A204.1 (cell line): ENCODE measurements around the gene LMBR1L.

Experiments used
- FAIRE-seq: peaks from 2 replicates; lab custom pipeline; 2012; peaks lifted over from hg19 to GRCh38; lab: Jason Lieb, UNC

The LMBR1L gene

DNA sequence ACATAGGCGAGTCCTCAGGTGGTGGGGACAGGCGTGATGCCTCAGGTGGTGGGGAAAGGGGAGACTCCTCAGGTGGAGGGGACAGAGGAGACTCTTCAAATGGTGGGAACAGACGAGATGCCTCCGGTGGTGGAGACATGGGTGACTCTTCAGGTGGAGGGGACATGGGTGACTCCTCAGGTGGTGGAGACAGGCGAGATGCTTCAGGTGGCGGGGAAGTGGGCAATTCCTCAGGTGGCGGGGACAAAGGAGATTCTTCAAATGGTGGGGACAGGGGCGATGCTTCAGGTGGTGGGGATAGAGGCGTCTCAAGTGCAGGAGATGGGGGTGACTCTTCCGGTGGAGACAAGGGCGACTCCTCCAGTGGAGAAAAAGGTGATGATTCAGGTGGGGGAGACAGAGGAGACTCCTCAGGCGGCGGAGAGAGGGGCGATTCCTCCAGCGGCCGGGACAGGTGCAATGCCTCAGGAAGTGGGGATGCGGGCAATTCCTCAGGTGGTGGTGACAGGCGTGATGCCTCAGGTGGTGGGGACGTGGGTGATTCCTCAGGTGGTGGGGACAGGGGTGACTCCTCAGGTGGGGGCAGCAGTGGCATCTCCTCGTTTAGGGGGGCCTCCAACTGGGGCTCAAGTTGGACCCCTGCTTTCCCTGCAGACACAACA is 58.7 kb downstream of the LMBR1L start:
- FAIRE-seq: no peak

DNA sequence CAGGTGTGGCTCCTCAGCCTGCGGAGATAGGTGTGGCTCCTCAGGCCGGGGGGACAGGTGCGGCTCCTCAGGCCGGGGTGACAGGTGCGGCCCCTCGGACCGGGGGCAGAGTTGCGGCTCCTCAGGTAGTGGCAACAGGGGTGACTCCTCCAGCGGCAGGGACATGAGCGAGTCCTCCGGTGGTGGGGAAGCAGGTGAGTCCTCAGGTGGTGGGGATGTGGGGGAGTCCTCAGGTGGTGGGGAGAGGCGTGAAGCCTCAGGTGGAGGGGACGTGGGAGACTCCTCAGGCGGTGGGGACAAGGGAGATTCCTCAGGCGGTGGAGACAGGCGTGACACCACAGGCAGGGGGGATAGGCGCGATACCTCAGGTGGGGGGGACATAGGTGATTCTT is 59.3 kb downstream of the LMBR1L start:
- no peak for FAIRE-seq

DNA sequence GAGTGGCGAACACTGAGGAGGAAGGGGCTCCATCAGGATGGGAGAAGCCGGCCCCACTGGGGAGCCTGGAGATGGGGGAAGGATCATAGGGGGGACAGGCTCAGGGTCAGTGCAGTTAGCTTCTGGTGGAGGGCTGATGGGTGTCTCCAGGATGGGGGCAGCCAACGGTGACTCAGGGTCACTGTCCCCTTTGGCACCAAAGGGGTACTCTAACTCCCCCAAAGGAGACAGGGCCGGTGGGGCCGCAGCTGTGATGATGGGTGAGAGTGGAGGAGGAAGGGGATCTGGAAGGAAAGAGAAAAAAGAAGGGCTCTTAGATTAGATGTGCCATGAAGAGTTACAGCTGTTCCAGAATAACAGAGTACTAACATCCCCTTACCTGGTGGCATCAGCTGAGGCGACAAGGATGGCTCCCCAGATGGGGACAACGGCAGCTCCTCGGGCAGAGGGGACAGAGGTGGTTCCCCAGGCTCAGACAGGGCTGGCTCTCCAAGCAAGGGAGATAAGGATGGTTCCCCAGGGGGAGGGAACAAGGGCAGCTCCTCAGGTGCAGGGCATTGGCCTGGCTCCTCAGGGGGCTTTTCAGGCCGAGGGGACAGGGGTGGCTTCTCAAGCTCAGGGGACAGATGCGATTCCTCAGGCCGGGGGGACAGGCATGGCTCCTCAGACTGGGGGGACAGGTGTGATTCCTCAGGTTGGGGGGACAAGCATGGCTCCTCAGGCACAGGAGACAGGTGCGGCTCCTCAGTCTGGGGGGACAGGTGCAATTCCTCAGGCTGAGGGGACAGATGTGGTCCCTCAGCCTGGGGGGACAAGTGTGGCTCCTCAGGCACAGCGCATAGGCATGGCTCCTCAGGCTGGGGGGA is 59.9 kb downstream of the LMBR1L start:
- FAIRE-seq: no peak

DNA sequence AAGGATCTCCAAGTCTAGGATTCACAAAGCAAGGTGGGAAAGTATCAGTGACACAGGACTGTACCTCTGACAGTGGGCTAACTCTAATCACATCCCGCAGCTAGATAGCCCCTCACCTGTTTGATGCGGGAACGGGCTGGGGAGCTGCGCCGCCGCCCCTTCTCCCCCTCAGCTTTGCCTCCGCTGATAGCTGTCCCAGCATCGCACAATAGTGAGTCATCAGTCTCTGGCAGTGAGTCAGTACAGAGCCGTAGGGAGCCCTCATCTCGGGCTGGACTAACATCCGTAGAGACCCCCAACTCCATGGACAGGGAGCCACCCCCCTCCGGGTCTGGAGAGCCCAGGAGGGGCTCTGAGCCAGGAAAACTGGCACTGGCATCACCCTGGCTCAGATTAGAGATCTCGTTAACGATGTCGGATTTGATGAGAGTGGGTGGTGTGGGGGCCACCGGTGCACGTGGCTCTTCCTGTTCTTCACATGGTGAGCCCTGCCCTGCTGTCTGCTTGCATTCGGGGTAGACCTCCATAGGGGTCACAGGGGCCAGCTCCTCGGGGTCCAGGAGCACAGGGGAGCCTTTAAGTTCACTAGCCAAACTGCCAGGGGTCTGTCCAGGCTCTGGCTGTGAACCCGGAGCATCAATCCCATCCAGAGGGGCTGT is 61.0 kb downstream of the LMBR1L start:
- no peak for FAIRE-seq

DNA sequence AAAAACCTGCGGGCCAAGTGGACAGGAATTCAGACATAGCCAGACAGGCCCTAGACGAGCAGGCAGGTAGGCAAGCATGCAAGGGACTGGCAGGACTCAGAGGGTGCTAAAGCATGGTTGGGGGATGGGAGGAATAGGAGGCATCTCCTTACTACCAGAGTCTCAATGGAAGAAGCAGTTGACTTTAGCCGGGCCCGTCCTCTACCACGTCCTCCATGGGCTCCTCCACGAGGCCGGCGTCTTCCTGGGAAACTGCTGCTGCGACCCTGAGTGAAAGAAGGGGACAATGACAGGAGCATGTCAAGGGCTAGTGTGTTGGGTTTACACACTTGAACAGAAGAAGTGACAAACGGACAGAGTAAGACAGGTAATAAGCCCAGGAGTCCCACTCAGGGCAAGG is 61.7 kb downstream of the LMBR1L start:
- no peak for FAIRE-seq
